Stimulated activated CD4-positive, alpha-beta T cell treated with anti-CD3 and anti-CD28 coated beads, Interleukin-15, amount 100 ng/mL, for 48 hours (primary cell): Measurements from ENCODE around the gene GLCCI1.
"Not testable (repeated sequence)": the region's sequence is repeated elsewhere in the genome, so short reads cannot be mapped to it uniquely, and the experiment has no call there.

ENCODE experiments used
- DNase-seq, 2 donors: peaks; one replicate each; pipeline ENCODE4 v3.0.0-alpha.2; 2020; ENCODE audit warnings: low read depth in 2 of 2

GLCCI1 gene

DNA sequence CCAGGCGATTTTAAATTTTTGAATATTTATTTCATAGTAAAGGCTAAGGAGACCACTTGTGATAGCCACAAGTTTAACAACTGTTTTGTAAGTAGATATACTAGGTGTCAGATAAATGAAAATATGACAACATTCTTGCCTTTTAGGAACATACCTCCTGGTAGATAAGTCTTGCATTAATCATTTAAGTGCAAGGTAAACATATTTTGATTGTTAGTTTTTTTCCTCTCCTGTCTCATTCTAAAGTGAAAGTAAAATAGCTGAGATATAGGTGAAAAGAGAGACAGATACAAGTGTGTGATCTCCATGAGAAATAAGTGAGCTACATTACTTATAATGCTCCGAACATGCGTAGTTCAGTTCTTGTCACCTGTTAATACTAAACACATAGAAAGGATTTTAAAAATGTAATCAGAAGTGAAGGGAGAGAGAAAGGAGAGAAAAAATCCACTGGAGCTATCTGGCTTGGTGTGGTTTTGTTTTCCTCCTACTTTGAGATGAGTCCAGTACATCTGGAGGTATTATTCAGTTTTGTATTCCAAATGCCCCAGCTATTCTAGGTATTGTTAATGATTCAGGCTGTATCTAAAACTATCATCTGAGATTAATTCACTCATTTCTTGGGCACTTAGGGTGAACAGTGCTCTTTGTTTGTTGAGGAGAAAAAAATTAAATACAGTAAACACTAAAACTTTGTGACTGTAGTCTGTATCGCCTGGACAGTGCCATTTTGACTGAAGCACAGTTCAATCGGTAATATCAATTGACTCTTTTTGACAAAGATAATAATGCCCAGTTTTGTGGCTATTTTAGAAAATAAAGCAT lies 21.2 kb downstream of the GLCCI1 start:
- no peak for DNase-seq

DNA sequence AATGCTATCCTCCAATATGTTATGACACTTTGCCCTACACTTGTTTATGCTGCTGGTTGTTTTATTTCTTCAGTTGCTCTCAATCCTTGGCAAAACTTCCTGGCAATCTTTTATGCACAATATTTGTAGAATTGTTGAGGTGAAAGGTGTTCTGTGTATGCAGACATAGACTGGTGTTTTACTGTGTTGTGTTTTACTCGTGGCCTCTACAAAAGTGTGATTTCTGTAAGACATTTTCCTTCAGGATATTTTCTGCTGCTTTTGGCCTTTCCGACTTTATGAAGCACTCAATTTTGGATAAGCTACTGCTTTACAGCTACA lies 21.8 kb downstream of the GLCCI1 start:
- DNase-seq, result no peak

- DNase-seq, result no peak
Observed at GRCh38 chr7:7992506-7992905, 23.9 kb downstream of the GLCCI1 start.

- DNase-seq, result not testable (repeated sequence)
Observed at GRCh38 chr7:7995348-7995747, 26.8 kb downstream of the GLCCI1 start.

- no peak for DNase-seq
Observed at GRCh38 chr7:7996568-7996967, 28.0 kb downstream of the GLCCI1 start.

- DNase-seq, result no peak
Observed at GRCh38 chr7:8000315-8000941, 31.8 kb downstream of the GLCCI1 start.

- DNase-seq, result no peak
Observed at GRCh38 chr7:8003077-8003476, 34.5 kb downstream of the GLCCI1 start.

- no peak for DNase-seq
Observed at GRCh38 chr7:8005279-8005678, 36.7 kb downstream of the GLCCI1 start.

DNA sequence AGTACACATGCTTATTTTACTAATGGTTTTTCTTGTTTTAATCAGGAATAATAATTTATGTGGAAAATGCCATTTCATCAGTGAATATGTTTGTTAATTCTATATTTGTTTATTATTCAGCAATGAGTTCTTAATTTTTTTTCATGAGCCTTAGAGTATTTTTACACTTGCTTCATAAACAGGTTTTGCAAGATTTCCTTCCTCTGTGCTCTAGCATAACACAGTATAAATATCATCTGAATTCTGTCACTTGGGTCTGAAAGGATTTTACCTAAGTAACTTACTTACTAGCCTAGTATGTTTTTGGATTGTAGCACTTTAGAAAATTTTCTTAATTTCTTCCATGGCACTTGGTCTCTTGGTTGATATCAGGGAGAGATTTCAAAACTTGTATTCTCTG lies 45.8 kb downstream of the GLCCI1 start:
- no peak for DNase-seq

DNA sequence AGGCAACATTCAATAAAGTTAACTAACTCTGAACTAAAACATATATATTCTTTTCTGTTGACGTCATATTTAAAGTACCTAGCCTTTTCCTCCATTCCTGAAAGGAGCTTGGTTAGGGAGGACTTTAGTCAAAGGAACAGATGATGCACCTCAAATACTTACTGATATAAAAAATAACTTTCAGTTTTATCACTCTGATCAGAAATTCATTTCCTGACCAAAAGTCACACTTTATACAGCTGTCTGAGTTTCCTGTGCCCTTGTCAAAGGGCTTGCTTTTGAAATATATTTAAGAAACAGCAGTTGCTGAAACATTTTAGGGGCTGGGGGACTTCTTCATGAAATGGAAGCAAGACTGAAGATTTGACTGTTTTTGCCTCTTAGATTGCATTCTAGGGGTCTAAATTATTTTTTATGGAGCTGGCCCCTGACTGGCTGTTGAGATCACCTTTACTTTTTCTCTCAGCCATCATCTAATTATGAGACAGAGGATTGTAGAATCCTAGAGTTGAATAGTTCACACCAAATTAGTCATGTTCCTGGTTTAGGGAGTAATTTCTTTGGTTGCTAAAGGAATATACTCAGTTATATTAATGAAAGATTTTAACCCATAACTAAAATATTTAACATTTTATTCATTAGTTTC lies 46.6 kb downstream of the GLCCI1 start:
- no peak for DNase-seq

DNA sequence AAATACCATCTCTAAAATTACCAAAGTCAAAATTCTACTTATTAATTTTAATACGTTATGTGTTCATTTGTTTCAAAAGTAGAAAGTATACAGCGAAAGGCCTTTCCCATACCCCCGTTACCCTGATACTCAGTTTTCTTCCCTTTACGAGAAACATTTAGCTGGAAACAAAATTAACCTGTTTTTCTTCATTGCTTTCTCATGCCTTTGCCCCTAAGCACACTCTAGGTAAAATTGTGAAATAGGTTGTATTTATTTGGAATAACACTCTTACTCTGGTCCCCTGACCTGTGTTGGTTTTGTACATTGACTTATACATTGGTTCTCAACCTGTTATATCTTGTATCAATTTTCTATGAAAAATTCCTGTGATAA lies 47.1 kb downstream of the GLCCI1 start:
- DNase-seq, result no peak

DNA sequence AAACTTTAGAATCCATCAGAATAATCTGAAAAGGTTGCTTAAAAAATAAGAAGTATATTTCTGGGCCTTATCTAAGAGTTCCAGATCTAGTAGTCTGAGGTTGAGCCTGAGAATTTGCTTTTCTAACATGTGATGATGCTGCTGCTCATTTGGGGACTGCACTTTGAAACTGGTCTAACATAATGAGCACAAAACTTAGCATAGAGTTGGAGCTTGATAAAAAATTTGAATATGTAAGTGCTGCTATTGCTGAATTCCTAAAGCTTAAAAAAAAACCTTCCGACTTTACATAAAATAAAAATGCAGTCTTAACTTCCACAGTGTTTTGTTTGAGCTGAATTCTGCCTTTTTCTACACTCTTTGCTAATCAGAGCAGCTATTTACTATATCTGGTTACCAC lies 48.8 kb downstream of the GLCCI1 start:
- no peak for DNase-seq

DNA sequence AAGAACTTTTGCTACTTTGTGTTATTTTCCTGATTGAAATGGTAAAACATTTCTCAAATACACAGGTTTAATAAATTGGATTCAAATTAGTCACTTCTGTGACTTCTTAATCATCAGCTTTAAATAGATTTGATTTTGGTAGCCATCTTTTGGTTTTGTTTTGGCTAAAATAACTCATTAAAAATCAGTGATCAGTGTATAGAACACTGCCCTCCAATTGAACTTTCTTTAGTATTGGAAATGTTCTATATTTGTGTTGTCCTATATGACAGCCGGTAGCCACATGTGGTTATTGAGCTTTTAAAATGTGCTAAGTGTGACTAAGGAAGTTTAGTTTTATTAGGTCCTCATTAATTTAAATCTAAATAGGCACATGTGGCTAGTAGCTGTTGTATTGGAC lies 50.4 kb downstream of the GLCCI1 start:
- DNase-seq, result no peak

DNA sequence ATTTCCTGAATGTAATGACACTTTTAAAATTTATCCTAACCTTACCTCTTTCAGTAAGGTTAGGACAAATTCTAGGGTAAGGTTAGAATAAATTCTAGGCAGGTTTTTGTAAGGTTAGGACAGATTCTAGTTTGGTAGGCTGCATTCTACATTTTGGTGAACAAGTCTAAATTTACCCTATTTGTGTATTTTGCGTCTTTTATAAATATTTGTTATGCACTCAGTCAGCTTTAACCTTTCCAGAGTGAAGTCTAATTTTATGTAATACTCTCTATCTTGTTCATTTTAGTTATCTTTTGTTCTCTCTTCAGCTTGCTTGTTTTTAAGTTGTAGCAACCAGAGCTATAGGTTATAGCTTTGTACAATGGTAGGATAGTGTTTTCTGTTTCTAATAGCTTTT lies 54.0 kb downstream of the GLCCI1 start:
- no peak for DNase-seq

DNA sequence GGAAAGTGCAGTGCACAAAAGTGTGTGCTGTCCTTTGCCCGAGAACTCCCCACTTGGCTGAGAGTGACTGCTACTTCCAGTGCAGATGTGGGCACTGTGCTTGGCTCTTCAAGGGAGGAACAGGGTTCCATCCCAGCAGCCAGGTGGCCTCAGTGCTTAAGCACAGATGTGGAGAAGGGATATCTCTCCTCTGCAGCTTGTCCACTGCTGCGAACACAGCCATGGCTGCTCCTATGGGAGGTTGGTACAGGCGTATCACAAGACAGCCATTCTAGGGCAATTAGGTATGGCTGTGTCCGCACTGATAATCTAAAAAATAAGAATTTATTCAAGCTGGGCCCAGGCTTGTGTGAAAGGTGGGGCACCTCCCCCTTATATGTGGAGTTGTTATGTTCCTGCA lies 66.6 kb downstream of the GLCCI1 start:
- no peak for DNase-seq

DNA sequence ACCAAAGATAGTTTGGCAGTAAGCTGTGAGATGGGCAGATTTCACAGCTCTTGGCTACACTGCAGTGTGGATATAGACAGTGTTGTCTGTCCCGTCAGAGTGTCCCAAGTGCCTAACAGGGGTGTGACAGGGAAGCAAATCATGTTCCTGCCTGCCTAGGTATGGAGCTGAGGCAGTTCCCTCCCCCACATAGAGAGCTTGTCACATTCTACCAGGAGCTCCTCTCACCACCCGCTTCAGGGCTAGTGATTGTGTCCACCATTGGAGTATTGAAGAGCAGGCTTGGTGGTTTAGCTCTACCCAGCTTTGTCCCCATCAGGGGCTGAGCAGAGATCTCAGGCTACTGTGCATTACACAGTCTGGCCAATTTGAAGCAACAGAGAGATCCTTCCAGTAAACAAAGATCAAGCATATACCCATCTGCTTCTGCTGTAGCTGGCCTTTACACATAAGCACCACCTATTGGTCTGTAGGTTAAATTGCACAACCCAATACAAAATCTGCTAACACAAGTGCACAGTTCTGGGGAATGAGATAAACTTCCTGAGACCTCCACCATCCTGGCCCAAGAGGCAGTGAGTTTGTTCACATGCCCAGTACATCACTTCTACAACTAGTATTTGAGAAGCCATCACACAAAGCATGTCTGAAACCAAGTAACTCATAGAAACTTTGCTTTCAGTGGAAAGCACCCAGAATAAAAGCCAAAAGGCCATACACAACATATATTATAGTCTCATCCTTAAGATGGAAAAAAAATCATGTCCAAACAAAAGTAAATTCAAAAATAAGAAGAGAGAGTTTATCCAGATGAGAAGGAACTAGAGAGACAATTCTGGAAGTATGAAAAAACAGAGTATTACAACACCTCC lies 67.3 kb downstream of the GLCCI1 start:
- DNase-seq, result no peak

GRCh38 chr7:8037151-8037550 lies 68.6 kb downstream of the GLCCI1 start:
- no peak for DNase-seq

GRCh38 chr7:8040768-8041369 lies 72.3 kb downstream of the GLCCI1 start:
- DNase-seq, result no peak

- no peak for DNase-seq
Observed at GRCh38 chr7:8042796-8043535, 74.4 kb downstream of the GLCCI1 start.

GRCh38 chr7:8044761-8045430 lies 76.3 kb downstream of the GLCCI1 start:
- DNase-seq, result no peak

- not testable (repeated sequence) for DNase-seq
Observed at GRCh38 chr7:8048067-8048466, 79.5 kb downstream of the GLCCI1 start.
